Measurements from ENCODE around the gene CEP41.

The CEP41 gene

DNA sequence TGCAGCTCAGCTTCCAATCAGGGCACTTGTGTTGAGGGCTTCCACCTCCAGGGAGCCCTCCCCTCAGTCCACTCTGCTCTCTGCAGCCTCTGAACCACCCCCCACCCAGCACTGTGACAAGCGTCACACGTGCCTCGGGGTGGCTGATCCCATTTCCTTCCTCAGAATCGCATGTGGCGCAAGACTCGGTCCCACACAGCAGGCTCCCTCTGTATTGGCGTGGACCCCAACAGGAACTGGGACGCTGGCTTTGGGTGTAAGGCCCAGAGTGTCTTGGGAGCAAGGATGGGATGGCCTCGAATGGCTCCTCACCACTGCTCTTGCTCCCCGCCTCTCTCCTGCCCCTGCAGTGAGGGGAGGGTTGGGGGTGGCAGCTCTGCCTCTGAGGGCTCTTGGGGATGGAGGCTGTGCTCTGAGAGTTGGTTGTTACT lies 56.4 kb downstream of the CEP41 start:
- Histone ChIP-seq H3K27ac (ENCODE audit: low read depth, low read length, poor library complexity, severe bottlenecking) (no peak overlapping the region), H2AFZ (ENCODE audit: low read length) (no peak overlapping the region), H3K9me3 (ENCODE audit: low read length) (no peaks in the 10 kb centered on the region), H3K4me2 (ENCODE audit: low read length) (no peak overlapping the region), H3K9me2 (ENCODE audit: low read depth, low read length) (no peaks in the 10 kb centered on the region), H3K4me3 (ENCODE audit: low read depth, low read length, poor library complexity, severe bottlenecking) (no peak overlapping the region), H3K9ac (ENCODE audit: low read length) (no peak overlapping the region), H3K27me3 (ENCODE audit: insufficient read depth, low read length) (0 out of 2 replicates have a peak, but pooled peaks cover 2% of the 10 kb centered on the region), H4K20me1 (ENCODE audit: insufficient read depth, low read length) (no peaks in the 10 kb centered on the region), H3K4me1 (ENCODE audit: insufficient read depth, low read length, severe bottlenecking) (no peaks in the 10 kb centered on the region), H3K79me2 (ENCODE audit: insufficient read depth, low read length) (no peaks in the 10 kb centered on the region), H3K36me3 (ENCODE audit: insufficient read depth, low read length) (no peaks in the 10 kb centered on the region), H3F3A (ENCODE audit: insufficient read depth, low read length) (no peaks in the 10 kb centered on the region)
- TF ChIP-seq, protein P1, sequence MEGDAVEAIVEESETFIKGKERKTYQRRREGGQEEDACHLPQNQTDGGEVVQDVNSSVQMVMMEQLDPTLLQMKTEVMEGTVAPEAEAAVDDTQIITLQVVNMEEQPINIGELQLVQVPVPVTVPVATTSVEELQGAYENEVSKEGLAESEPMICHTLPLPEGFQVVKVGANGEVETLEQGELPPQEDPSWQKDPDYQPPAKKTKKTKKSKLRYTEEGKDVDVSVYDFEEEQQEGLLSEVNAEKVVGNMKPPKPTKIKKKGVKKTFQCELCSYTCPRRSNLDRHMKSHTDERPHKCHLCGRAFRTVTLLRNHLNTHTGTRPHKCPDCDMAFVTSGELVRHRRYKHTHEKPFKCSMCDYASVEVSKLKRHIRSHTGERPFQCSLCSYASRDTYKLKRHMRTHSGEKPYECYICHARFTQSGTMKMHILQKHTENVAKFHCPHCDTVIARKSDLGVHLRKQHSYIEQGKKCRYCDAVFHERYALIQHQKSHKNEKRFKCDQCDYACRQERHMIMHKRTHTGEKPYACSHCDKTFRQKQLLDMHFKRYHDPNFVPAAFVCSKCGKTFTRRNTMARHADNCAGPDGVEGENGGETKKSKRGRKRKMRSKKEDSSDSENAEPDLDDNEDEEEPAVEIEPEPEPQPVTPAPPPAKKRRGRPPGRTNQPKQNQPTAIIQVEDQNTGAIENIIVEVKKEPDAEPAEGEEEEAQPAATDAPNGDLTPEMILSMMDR (IDR thresholded peaks at IDR 0.05; ENCODE audit: low read length) = no peak
- no peak for TF ChIP-seq EZH2 (IDR thresholded peaks at IDR 0.05; ENCODE audit: borderline replicate concordance, low read length)

DNA sequence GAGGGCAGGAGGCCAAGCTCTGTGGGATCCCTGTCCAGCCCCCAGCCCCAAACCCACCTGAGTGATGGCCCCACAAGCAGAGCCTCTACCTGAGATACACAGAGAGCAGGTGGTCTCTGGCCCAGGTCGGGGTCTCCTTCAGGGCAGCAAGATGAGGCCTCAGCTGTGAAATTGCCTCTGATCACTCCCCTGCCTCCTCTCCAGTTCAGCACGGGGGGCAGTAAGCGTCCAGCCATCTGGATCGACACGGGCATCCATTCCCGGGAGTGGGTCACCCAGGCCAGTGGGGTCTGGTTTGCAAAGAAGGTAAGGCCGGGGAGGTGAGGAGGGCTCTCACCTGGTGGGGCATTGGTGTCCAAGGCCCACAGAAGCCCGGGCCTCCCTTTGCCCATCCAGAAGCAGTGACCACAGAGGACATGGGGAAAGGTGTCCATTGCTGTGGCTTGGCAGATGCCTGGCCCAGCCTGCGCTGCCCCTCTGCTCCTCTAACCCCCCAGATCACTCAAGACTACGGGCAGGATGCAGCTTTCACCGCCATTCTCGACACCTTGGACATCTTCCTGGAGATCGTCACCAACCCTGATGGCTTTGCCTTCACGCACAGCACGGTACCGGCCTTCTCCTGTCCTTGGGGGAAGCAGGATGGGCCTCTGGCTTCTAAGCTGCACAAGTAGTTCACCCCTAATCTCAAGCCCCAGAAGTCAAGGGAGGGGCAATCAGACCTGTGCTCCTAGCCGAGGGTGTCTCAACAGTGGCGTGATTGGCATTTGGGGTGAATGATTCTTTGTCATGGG lies 57.4 kb downstream of the CEP41 start:
- no peak overlapping the region for H3K4me3 ChIP-seq (ENCODE audit: low read depth, low read length, poor library complexity, severe bottlenecking)
- H3K27ac ChIP-seq (ENCODE audit: low read depth, low read length, poor library complexity, severe bottlenecking) = no peak overlapping the region
- no peaks in the 10 kb centered on the region; the same call in 1 of the 2 replicates for H3K36me3 ChIP-seq (ENCODE audit: insufficient read depth, low read length)
- H3K4me1 ChIP-seq (ENCODE audit: insufficient read depth, low read length, severe bottlenecking) = no peaks in the 10 kb centered on the region
- no peak overlapping the region for H3K4me2 ChIP-seq (ENCODE audit: low read length)
- no peaks in the 10 kb centered on the region for H3K79me2 ChIP-seq (ENCODE audit: insufficient read depth, low read length)
- no peak overlapping the region for H2AFZ ChIP-seq (ENCODE audit: low read length)
- no peaks in the 10 kb centered on the region for H4K20me1 ChIP-seq (ENCODE audit: insufficient read depth, low read length)
- H3K9me2 ChIP-seq (ENCODE audit: low read depth, low read length) = no peaks in the 10 kb centered on the region
- H3K9me3 ChIP-seq (ENCODE audit: low read length) = no peaks in the 10 kb centered on the region
- H3K27me3 ChIP-seq (ENCODE audit: insufficient read depth, low read length) = 0 out of 2 replicates have a peak, but pooled peaks cover 2% of the 10 kb centered on the region
- TF ChIP-seq, protein P1 (IDR thresholded peaks at IDR 0.05; ENCODE audit: low read length) = no peak
- no peak for TF ChIP-seq EZH2 (IDR thresholded peaks at IDR 0.05; ENCODE audit: borderline replicate concordance, low read length)
- H3K9ac ChIP-seq (ENCODE audit: low read length) = no peak overlapping the region
- H3F3A ChIP-seq (ENCODE audit: insufficient read depth, low read length) = no peaks in the 10 kb centered on the region

DNA sequence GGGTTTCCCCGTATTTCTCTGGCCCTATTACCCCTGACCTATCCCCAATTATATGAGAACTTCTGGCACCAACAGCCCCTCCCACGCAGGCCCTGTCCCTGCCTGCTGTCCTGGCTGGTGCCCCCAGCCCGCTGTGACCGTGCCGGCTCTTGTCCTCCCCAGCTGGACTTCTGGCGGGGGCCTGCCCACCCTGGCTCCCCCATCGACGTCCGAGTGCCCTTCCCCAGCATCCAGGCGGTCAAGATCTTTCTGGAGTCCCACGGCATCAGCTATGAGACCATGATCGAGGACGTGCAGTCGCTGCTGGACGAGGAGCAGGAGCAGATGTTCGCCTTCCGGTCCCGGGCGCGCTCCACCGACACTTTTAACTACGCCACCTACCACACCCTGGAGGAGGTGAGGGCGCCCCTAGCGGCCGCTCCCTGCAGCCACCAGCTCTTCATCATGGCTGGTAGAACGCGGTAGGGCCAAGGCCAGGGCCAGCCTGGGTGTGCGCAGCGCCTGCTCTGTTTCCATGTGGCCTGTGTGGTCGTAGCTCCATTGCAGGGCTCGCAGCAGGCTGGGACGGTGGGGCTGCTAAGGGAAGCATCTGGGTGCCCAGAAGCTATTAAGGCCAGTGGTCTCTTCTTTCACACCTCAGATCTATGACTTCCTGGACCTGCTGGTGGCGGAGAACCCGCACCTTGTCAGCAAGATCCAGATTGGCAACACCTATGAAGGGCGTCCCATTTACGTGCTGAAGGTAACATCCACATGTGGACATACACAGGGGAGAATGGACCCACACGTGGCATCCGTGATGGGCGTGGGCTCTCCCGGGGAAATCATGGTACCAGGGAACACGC lies 59.1 kb downstream of the CEP41 start:
- Histone ChIP-seq H3K27ac (ENCODE audit: low read depth, low read length, poor library complexity, severe bottlenecking) (no peak overlapping the region), H3K27me3 (ENCODE audit: insufficient read depth, low read length) (0 out of 2 replicates have a peak, but pooled peaks cover 2% of the 10 kb centered on the region), H3F3A (ENCODE audit: insufficient read depth, low read length) (no peaks in the 10 kb centered on the region), H4K20me1 (ENCODE audit: insufficient read depth, low read length) (no peaks in the 10 kb centered on the region), H2AFZ (ENCODE audit: low read length) (no peak overlapping the region), H3K4me2 (ENCODE audit: low read length) (no peak overlapping the region), H3K9me3 (ENCODE audit: low read length) (peaks cover 5% of the 10 kb centered on the region; the same call in 1 of the 2 replicates), H3K36me3 (ENCODE audit: insufficient read depth, low read length) (no peaks in the 10 kb centered on the region; the same call in 1 of the 2 replicates), H3K4me1 (ENCODE audit: insufficient read depth, low read length, severe bottlenecking) (no peaks in the 10 kb centered on the region), H3K9ac (ENCODE audit: low read length) (no peak overlapping the region), H3K4me3 (ENCODE audit: low read depth, low read length, poor library complexity, severe bottlenecking) (no peak overlapping the region), H3K9me2 (ENCODE audit: low read depth, low read length) (no peaks in the 10 kb centered on the region), H3K79me2 (ENCODE audit: insufficient read depth, low read length) (no peaks in the 10 kb centered on the region)
- TF ChIP-seq, protein P1 (IDR thresholded peaks at IDR 0.05; ENCODE audit: low read length) = peak; percentile 66
- no peak for TF ChIP-seq EZH2 (IDR thresholded peaks at IDR 0.05; ENCODE audit: borderline replicate concordance, low read length)

Data from OCI-LY1 (cell line).